Right lobe of liver (tissue), 6 donors: ENCODE data around the gene OLR1. TPM values are rescaled to one million over a fixed set of nuclear protein-coding genes. Genes with fewer than 3 reads are reported as not detected.

Experiments
- ATAC-seq, 4 donors: fragments of 200-7000 bp; cut with Tn5 transposase; one replicate each; pipeline ENCODE4 v1.9.1; 2020; ENCODE audit warnings: mild to moderate bottlenecking in 4 of 4, moderate library complexity in 4 of 4
- DNase-seq, 3 donors: peaks; one replicate each; pipeline ENCODE4 v3.0.0-alpha.2; 2020
- H3K27ac ChIP-seq, 3 donors: fragments of 200-600 bp; one replicate each; pipeline ENCODE4 v1.8.0; 2022
- H3K27me3 ChIP-seq, 2 donors: fragments of 200-600 bp; one replicate each; pipeline ENCODE4 v1.8.0; 2022
- H3K36me3 ChIP-seq, 4 donors: fragments of 200-600 bp; sonication (generic) in 1 of 4; one replicate each; pipeline versions ENCODE4 v1.5.1 to v1.8.0; 2017 to 2022; ENCODE audit warnings: control low read depth in 1 of 4
- H3K4me1 ChIP-seq, 4 donors: fragments of 200-600 bp; sonication (generic) in 1 of 4; one replicate each; pipeline versions ENCODE4 v1.5.1 to v1.8.0; 2017 to 2022; ENCODE audit warnings: control low read depth in 1 of 4
- H3K4me3 ChIP-seq, 3 donors: fragments of 200-600 bp; one replicate each; pipeline ENCODE4 v1.8.0; 2022
- H3K9me3 ChIP-seq, 4 donors: fragments of 200-600 bp; sonication (generic) in 1 of 4; one replicate each; pipeline versions ENCODE4 v1.5.1 to v1.8.0; 2017 to 2022; ENCODE audit warnings: control low read depth in 1 of 4
- POLR2A ChIP-seq: fragments of 450-650 bp; IDR thresholded peaks from one replicate; pipeline ENCODE4 v1.6.1; 2017; ENCODE audit warnings: antibody characterized with exemption, mild to moderate bottlenecking
- WGBS: methylation state at CpG from one replicate; pipeline ENCODE4 v1.1.6; 2018; ENCODE audit warnings: low coverage, low lambda C conversion rate; ENCODE audit not compliant: insufficient coverage; ENCODE audit errors: missing lambda C conversion rate; 5-methylcytosine and 5-hydroxymethylcytosine counted together
- intact Hi-C, 2 donors: fragments of 100-400 bp; cut with DNase I; formaldehyde crosslinking; loops; one replicate each; pipeline versions ENCODE4 v1.11.2 to v1.14.1; 2022
- total RNA-seq, 6 experiments: library from RNA; depleted of rRNA in 2 of 6; stranded (reverse); fragments of >200 nt in 2 of 6; fragmentation: NEBNext Ultra II Directional in 3 of 6; extraction: Animal tissue kit (Norgen Biotek cat#: 25700) in 3 of 6; gene quantifications; one replicate each; pipeline versions ENCODE4 v1.1.0 to v1.2.4, GENCODE V29; 2016 to 2023
- TF ChIP-seq, protein P1 (sequence below), 4 donors: fragments of 200-600 bp in 3 of 4; fragments of 450-650 bp in 1 of 4; IDR thresholded peaks; one replicate each; pipeline versions ENCODE4 v1.5.1 to v1.8.0; 2016 to 2022; ENCODE audit warnings: antibody characterized with exemption in 4 of 4, mild to moderate bottlenecking in 2 of 4
- donor health status: DM: no; HTN: yes; CAD: no.
- donor health status: DM: no; HTN: no; CAD: no.
- donor health status: DM: no; HTN: no; CAD: no.
- donor health status: DM: no; HTN: yes; CAD: no.
- donor health status: DM: no; HTN: yes; CAD: no.

OLR1 gene
- total RNA-seq, 6 experiments from 2014 or later: 0.23 to 3.9 (median 0.77) TPM; not detected in 2

DNA sequence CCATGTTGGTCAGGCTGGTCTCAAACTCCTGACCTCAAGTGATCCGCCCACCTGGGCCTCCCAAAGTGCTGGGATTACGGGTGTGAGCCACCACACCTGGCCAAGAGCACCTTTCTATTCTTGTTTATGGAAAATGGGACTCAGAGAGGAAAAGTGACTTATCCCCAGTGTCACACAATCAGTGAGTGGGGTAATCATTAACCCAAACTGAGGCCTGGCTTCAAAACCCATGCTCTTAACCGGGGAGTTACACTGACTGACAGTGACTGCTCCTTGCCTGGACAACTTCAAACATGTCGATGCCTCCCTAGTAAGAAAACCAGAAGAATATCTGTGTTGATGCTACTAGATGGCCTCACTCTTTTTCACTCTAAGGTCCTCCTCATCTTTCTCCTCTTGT, 49.2 kb downstream of the OLR1 start:
- H3K4me3 ChIP-seq: no peak overlapping the region
- H3K27me3 ChIP-seq: no peaks in the 10 kb centered on the region
- intact Hi-C loops: no loop called here
- no peaks in the 10 kb centered on the region for H3K4me1 ChIP-seq
- 36% methylated on average over 3 of the region's 4 CpGs for WGBS
- no peaks in the 10 kb centered on the region for H3K36me3 ChIP-seq
- no peak for DNase-seq
- H3K27ac ChIP-seq: no peak overlapping the region
- TF ChIP-seq, protein P1, sequence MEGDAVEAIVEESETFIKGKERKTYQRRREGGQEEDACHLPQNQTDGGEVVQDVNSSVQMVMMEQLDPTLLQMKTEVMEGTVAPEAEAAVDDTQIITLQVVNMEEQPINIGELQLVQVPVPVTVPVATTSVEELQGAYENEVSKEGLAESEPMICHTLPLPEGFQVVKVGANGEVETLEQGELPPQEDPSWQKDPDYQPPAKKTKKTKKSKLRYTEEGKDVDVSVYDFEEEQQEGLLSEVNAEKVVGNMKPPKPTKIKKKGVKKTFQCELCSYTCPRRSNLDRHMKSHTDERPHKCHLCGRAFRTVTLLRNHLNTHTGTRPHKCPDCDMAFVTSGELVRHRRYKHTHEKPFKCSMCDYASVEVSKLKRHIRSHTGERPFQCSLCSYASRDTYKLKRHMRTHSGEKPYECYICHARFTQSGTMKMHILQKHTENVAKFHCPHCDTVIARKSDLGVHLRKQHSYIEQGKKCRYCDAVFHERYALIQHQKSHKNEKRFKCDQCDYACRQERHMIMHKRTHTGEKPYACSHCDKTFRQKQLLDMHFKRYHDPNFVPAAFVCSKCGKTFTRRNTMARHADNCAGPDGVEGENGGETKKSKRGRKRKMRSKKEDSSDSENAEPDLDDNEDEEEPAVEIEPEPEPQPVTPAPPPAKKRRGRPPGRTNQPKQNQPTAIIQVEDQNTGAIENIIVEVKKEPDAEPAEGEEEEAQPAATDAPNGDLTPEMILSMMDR (IDR thresholded peaks at IDR 0.05): no peak
- no peak for TF ChIP-seq POLR2A
- H3K9me3 ChIP-seq: no peaks in the 10 kb centered on the region
- peak in 1 of 4 donors; percentile 50 for ATAC-seq

DNA sequence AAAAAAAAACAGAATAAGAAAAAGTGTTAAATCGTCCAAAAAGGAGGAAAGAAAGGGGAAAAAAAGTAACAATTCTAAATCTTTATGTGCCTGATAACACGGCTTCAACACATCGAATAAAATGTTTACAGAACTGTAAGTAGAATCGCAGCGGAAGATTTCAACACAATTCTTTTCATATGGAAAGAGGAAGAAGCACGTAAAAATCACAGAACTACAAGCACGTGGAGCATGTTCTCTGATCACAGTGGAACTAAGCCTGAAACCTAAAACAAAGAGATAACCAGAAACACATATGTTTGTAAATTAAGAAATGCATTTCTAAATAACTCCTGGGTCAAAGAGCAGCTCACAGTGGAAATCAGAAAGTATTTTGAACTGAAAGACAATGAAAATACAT, 50.7 kb downstream of the OLR1 start:
- peak in 2 of 4 donors; percentile 55 for ATAC-seq

DNA sequence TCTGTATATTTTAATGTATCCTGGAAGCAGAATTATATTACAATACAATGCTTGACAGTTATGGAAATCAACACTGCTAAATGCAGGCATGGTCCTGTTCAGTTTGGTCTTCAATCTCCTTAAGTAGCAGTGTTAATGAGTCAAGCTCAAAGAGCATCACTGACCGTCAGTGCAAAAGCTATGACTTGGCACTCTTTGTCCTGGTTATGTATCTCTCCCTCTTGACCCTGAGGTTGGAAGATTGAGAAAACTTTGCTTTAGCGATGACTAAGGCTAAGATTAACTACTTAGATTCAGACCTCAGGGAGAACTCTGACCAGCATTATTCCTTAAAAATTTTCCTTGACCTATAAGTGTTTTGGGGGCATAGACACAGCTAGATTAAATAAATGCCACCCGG, 52.9 kb downstream of the OLR1 start:
- Histone ChIP-seq H3K36me3 (no peaks in the 10 kb centered on the region), H3K27me3 (no peaks in the 10 kb centered on the region), H3K9me3 (no peaks in the 10 kb centered on the region), H3K27ac (no peak overlapping the region), H3K4me1 (no peaks in the 10 kb centered on the region), H3K4me3 (no peak overlapping the region)
- ATAC-seq (no peak), DNase-seq (no peak)
- WGBS: 71% methylated on average over 3 of the region's 3 CpGs
- intact Hi-C loops: no loop called here
- TF ChIP-seq, protein P1 (IDR thresholded peaks at IDR 0.05): no peak
- no peak for TF ChIP-seq POLR2A

More for the DNA sequence above, 50.7 kb downstream of the OLR1 start:
- no peaks in the 10 kb centered on the region for H3K27me3 ChIP-seq
- H3K4me1 ChIP-seq: no peaks in the 10 kb centered on the region
- H3K36me3 ChIP-seq: no peaks in the 10 kb centered on the region
- DNase-seq: no peak
- no peak for TF ChIP-seq POLR2A
- TF ChIP-seq, protein P1 (IDR thresholded peaks at IDR 0.05): no peak
- no peak overlapping the region for H3K4me3 ChIP-seq
- H3K27ac ChIP-seq: peak overlapping the region in 1 of 3 donors; percentile 35
- WGBS: 40% methylated on average over 7 of the region's 7 CpGs
- intact Hi-C loops: no loop called here
- H3K9me3 ChIP-seq: no peaks in the 10 kb centered on the region

DNA sequence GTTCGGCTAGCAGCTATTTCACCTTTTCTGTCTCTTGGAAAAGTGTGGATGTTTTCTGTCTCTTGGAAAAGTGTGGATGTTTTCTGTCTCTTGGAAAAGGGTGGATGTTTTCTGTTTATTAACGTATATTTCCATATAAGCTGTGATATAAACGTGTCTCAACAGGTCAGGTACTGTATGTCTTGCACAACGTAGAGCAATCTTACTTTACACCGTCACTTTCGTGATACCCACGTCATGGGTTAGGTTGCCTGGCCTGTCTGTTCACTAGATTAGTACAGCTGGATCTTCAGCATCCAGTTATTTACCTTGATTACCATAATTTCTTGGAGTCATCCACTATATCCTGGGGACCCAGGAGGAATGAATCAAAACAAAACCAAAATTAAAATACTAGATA, 56.0 kb downstream of the OLR1 start:
- H3K4me3 ChIP-seq: no peak overlapping the region
- no peaks in the 10 kb centered on the region for H3K27me3 ChIP-seq
- peaks cover 0 to 2% (median 0%) of the 10 kb centered on the region in 4 donors for H3K4me1 ChIP-seq
- H3K27ac ChIP-seq: no peak overlapping the region
- intact Hi-C loops: no loop called here
- H3K36me3 ChIP-seq: no peaks in the 10 kb centered on the region
- DNase-seq (no peak), ATAC-seq (no peak)
- WGBS: 91% methylated on average over 7 of the region's 7 CpGs
- no peak for TF ChIP-seq POLR2A
- TF ChIP-seq, protein P1 (IDR thresholded peaks at IDR 0.05): no peak
- no peaks in the 10 kb centered on the region for H3K9me3 ChIP-seq

DNA sequence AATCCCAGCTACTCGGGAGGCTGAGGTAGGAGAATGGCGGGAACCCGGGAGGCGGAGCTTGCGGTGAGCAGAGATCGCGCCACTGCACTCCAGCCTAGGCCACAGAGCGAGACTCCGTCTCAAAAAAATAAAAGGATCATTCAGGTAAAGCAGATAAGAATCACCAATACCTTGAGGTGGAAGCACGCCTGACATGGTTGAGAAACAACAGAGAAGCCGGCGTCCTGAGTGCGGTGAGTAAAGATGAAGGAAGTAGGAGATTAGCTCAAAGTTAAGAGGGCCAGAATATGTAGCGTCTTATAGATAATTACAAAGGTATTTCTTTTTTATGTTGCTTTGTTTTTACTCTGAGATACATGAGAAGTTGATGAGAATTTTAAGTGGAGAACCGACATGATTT, 56.6 kb downstream of the OLR1 start:
- ATAC-seq: no peak
- 89% methylated on average over 15 of the region's 15 CpGs for WGBS
- no peak for TF ChIP-seq POLR2A
- Histone ChIP-seq H3K27me3 (no peaks in the 10 kb centered on the region), H3K4me1 (peaks cover 0 to 8% (median 0%) of the 10 kb centered on the region in 4 donors), H3K27ac (no peak overlapping the region), H3K4me3 (no peak overlapping the region), H3K36me3 (no peaks in the 10 kb centered on the region), H3K9me3 (no peaks in the 10 kb centered on the region)
- intact Hi-C loops: no loop called here
- no peak for DNase-seq
